Stimulated activated CD4-positive, alpha-beta T cell treated with anti-CD3 and anti-CD28 coated beads, Interleukin-15, amount 100 ng/mL, for 48 hours (primary cell): Measurements from ENCODE around the gene STK36.

ENCODE experiments used
- DNase-seq, 2 donors: peaks; one replicate each; pipeline ENCODE4 v3.0.0-alpha.2; 2020; ENCODE audit warnings: low read depth in 2 of 2

The STK36 gene

GRCh38 chr2:218746960-218747359 lies 75.1 kb downstream of the STK36 start:
- DNase-seq: no peak

GRCh38 chr2:218748741-218749441 lies 77.0 kb downstream of the STK36 start:
- no peak for DNase-seq
